ENCODE data around the gene SULT1E1. TPM values are rescaled to one million over a fixed set of nuclear protein-coding genes. Genes with fewer than 3 reads are reported as not detected.

SULT1E1 gene
- total and polyA plus RNA-seq, 12 donors: not detected

DNA sequence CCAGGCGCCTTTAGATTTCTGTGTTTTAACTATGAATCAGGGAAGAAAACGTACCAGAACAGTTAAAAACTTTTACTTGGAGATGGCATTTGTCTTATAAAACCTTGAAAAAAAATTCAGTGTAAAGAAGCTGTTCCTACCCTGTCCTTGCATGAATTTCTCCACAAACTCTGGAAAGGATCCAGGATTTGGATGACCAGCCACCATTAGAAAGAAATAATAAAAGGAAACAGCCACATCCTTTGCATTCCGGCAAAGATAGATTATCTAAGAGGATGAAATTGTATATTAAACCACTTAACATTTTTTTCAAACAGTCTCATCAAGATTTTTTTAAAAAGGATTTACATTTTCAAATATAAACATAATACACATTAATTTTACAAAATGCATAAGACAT, 10.6 kb downstream of the SULT1E1 start:
- TF ChIP-seq, protein P1, sequence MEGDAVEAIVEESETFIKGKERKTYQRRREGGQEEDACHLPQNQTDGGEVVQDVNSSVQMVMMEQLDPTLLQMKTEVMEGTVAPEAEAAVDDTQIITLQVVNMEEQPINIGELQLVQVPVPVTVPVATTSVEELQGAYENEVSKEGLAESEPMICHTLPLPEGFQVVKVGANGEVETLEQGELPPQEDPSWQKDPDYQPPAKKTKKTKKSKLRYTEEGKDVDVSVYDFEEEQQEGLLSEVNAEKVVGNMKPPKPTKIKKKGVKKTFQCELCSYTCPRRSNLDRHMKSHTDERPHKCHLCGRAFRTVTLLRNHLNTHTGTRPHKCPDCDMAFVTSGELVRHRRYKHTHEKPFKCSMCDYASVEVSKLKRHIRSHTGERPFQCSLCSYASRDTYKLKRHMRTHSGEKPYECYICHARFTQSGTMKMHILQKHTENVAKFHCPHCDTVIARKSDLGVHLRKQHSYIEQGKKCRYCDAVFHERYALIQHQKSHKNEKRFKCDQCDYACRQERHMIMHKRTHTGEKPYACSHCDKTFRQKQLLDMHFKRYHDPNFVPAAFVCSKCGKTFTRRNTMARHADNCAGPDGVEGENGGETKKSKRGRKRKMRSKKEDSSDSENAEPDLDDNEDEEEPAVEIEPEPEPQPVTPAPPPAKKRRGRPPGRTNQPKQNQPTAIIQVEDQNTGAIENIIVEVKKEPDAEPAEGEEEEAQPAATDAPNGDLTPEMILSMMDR (IDR thresholded peaks at IDR 0.05): no peak
- Histone ChIP-seq H3K4me3 (no peak overlapping the region), H3K27me3 (no peaks in the 10 kb centered on the region), H3K27ac (no peak overlapping the region), H3K4me1 (no peaks in the 10 kb centered on the region), H3K36me3 (no peaks in the 10 kb centered on the region), H3K9me3 (peaks cover 0 to 4% (median 0%) of the 10 kb centered on the region in 11 donors)
- ATAC-seq (no peak), DNase-seq (no peak)
- 56 to 61% methylated on average over 3 of the region's 3 CpGs for WGBS, 2 donors
- intact Hi-C loops (cut with DNase I): no loop called here

DNA sequence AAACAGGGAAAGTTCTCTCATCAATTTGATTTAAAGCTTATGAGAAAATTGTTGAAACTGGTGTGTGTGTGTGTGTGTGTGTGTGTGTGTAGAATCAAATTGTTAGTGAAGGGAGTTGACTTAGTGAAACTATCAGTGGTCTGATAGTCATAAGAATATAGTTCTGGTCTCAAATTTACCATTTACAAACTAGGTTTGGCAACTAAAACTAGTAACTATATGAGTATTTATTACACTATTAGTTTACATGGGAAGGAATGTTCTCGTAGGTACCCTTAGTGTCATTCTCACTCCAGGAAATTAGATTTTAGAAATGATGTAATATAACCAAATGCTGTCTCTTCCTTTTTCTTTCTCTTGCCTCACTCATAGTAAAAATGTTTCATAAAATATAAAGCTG, 11.9 kb downstream of the SULT1E1 start:
- no peaks in the 10 kb centered on the region for H3K4me1 ChIP-seq
- H3K27me3 ChIP-seq: no peaks in the 10 kb centered on the region
- DNase-seq (no peak), ATAC-seq (no peak)
- WGBS, 2 donors: 68 to 88% methylated on average over 1 of the region's 1 CpG
- H3K4me3 ChIP-seq: no peak overlapping the region
- H3K27ac ChIP-seq: no peak overlapping the region
- TF ChIP-seq, protein P1 (IDR thresholded peaks at IDR 0.05): no peak
- intact Hi-C loops (cut with DNase I): no loop called here
- peaks cover 0 to 4% (median 0%) of the 10 kb centered on the region in 11 donors for H3K9me3 ChIP-seq
- H3K36me3 ChIP-seq: no peaks in the 10 kb centered on the region

DNA sequence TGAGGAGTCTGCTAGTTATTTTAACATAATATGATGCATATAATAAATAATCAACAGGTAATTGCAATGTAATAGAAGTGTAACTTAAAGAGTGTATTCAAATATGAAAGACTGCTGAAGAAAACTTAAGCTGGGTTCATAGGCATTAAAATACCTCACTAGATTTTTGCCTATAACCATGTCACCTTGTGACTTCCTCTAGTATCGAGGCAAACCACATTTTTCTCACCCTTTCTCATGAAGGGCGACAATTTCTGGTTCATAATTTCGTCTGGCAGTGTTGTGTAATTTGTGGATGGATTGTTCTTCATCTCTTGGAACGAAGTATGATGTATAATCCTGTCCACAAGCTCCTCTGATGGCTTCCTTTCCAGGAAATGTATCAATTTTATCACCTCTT, 16.0 kb downstream of the SULT1E1 start:
- Histone ChIP-seq H3K27me3 (no peaks in the 10 kb centered on the region), H3K36me3 (no peaks in the 10 kb centered on the region), H3K4me1 (no peaks in the 10 kb centered on the region), H3K4me3 (no peak overlapping the region), H3K27ac (no peak overlapping the region), H3K9me3 (no peaks in the 10 kb centered on the region)
- TF ChIP-seq, protein P1 (IDR thresholded peaks at IDR 0.05): no peak
- WGBS, 2 donors: 50 to 65% methylated on average over 4 of the region's 4 CpGs
- ATAC-seq: no peak
- no peak for DNase-seq
- intact Hi-C loops (cut with DNase I): no loop called here

DNA sequence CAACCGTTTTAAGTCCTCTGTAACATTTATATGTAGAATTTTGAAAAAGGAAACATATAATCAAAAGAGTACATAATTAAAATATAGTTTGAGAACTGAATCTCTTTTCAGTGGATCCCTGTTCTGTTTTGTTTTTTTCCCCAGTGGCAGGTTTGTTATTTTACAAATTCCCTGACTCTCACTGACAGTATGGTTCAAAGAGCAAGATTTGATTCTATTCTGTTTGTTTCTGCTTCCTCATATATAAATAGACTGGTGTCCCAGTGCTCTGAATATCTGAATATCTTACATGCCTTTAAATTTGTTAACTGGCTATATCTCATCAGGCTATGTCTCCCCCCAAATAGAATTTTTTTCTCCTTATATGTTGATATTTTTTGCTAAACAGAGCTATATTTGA, 16.6 kb downstream of the SULT1E1 start:
- Histone ChIP-seq H3K36me3 (no peaks in the 10 kb centered on the region), H3K4me3 (no peak overlapping the region), H3K27me3 (no peaks in the 10 kb centered on the region), H3K27ac (no peak overlapping the region), H3K9me3 (no peaks in the 10 kb centered on the region), H3K4me1 (no peaks in the 10 kb centered on the region)
- no peak for DNase-seq
- ATAC-seq: no peak
- 0% methylated on average over 1 of the region's 1 CpG for WGBS, 2 donors
- intact Hi-C loops (cut with DNase I): no loop called here
- TF ChIP-seq, protein P1 (IDR thresholded peaks at IDR 0.05): no peak

DNA sequence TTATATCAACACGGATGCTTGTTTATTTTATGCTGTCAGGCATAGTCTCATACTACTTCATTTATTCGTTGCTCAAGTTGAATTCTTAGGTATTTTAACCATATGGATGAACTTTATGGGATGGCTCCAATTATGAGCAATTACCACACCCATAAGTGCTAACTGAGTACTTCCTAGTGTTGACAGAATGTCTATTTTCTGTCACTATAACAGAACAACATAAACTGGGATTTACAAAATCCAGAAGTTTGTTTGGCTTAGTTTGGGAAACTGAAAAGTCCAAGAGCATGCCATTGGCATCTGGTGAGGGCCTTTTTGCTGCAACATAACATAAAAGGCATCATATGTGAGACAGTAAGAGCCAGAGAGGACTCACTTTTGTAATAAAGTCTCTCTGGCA, 21.0 kb downstream of the SULT1E1 start:
- intact Hi-C loops (cut with DNase I): no loop called here
- H3K27me3 ChIP-seq: no peaks in the 10 kb centered on the region
- 78 to 88% methylated on average over 2 of the region's 2 CpGs for WGBS, 2 donors
- ATAC-seq: no peak
- DNase-seq: no peak
- H3K9me3 ChIP-seq: no peaks in the 10 kb centered on the region
- H3K36me3 ChIP-seq: no peaks in the 10 kb centered on the region
- H3K4me3 ChIP-seq: no peak overlapping the region
- TF ChIP-seq, protein P1 (IDR thresholded peaks at IDR 0.05): no peak
- no peak overlapping the region for H3K27ac ChIP-seq
- H3K4me1 ChIP-seq: no peaks in the 10 kb centered on the region

Measured in heart right ventricle (tissue), 16 donors.